CD4-positive, alpha-beta T cell treated with Interleukin-6 at 100 ng/mL for 8 hours (primary cell): ENCODE data around the gene TLE1.

ENCODE experiments used
- DNase-seq: peaks from one replicate; pipeline ENCODE4 v3.0.0-alpha.2; 2020; ENCODE audit warnings: mixed read lengths, low spot score

The TLE1 gene

DNA sequence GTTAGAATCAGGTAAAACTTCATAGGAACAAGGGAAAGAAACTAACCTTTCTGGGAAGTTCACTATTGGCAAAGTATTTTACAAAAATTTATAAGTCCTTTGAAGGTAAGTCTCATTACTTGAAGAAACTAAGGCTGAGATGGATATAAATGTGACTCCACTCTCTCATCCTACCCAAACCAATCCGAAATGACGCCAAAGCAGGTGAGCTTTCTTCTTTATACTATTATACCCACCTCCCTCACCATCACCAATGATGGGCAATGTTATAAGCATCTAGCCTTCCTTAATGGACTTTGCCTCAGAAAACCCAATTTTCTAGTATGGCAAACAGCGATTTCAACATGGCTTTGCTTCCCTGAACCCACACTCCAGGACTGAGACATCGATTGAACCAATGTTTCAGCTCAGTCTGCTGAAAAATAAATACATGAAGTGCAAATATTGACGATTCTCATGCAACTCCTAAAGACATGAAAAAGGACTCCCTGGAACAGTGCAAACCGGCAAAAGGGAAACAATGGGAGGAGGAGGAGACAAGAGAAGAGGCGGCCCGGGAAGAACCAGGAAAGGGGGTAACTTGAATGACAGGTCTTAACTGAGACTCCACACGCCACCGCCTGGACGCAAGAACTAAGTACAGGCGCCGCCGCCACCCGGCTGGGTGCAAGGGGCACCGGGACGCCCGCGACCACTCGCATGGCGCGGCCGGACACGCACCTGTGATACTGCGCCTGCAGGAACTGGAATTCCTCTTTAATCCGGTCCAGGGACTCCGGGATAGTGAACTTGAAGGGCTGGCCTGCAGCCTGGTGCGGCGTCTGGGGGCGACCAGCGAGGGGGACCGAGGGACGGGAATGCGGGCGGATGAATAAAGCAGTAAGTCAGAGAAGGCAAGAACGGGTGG, 2.5 kb downstream of the TLE1 start:
- no peak for DNase-seq

DNA sequence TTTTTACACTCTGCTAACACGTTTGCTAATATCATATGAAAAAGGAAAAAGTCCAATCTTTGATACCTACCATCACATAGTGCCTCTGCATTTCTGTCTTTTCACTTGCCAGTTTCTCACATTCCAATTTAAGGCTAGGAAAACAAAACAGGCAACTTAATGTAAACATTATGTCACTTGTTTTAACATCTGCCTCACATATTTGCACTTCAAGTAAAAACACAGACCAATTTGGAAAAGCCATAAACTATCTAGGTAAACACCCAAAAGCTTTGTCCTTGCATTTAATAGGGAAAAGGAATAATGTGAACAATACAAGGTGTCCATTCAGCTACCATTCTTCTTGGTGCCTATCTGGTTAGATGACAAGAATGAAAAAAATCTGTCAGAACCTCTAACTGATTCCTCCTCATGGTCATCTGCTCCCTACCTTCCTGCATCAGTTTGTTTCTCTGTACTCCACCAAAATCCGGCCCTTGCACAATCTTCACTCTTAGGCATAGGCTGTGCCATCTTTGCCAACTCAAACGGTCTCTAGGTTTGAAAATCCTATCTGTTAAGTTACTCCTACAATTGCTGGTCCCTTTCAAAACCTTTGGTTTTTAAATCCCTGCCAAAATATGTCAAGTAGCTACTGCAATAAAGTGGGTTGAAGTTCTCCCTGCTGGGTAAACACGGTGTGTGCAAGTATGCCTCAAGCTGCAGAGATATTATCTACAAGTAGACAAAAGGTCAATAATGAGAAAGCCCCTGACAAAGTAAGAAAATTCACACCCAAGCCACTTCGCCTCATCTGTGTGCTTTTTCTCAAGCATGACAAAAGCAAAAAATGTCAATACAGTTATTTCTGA, 3.4 kb downstream of the TLE1 start:
- DNase-seq: no peak

DNA sequence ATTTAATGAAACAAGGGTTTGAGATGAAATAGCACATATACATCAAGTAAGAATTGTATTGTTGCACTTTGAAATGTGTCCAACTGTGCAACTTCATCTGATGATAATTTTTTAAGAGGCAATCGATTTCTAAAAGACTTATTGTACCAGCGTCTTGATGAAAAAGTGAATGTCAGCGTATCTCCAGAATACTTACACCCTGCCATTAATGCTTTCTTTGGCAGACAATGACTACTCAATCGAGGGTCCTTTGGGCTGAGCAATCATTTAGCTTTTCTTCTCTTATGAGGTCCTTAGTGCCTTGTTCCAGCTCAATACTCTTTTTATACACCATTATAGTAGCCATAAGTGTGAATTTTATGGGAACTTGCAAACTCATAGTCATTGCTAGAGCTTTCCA, 4.7 kb downstream of the TLE1 start:
- DNase-seq: no peak

DNA sequence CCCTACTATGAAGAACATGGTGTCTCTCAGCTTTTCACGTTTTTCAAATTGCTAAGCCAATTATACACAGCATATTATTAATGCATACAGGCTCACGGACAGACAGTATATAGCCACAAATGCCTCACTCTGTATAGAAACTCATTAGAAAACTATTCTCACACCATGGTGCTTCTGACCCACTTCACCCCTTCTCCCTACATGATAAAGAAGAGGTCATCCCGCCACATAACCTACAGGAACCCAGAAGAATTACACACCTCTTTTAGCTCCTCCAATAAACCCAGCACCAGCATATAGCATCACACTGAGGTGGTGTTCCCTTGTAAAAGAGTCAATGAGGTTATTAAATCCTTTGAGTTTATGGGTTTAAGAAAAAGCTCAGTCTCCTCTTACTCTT, 5.6 kb downstream of the TLE1 start:
- DNase-seq: no peak

DNA sequence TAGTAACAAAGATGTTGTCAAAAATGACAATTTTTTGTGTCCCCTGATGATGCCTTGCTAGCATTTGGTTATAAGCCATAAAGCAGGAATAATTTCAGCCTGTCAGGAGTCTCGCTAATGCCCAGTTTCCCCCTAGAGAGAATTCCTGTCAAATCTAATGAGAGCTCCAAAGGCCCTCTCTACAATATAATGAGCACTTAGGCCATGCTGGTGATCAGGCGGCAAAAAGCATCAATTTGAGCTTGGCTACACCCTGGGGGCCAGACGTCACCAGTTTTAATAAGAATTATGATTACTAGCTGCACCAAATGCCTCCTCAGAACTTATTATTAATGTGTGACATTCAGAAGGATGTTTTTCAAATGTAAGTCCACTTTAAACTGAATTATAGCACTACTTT, 6.1 kb downstream of the TLE1 start:
- DNase-seq: no peak

DNA sequence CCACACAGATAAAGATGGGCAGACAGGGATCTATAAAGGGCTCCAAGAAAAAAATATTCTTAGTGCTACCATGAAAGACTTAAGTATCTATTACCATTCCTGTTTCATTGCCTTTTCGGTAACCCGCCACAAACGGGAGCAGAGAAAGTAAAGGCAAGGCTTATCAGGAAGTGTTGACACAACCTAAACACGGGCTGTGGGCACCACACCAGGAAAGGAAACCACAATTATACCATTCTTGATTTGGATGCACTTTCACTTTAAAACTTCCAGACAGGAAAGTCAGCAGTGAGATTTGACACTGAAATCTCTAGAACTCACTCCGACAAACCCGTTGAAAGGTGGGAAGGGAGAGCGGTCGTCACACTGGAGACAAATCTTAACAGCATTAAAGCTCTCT, 6.5 kb downstream of the TLE1 start:
- DNase-seq: no peak

DNA sequence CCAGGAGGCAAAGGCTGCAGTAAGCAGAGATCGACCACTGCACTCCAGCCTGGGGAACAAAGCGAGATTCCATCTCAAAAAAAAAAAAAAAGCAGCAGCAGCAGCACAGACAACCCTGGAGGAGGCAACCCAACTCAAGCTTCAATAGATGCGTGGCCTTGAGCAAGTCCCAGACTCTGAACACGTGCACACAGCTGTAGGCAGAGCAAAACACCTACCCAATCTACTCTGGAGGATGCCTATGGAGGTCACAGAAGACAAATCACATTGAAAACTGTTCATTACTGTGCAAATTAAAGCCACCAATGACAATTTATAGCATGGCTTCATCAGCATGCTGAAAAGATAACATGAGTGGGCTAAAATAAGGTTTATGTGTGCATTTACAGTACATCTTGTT, 7.2 kb downstream of the TLE1 start:
- no peak for DNase-seq

DNA sequence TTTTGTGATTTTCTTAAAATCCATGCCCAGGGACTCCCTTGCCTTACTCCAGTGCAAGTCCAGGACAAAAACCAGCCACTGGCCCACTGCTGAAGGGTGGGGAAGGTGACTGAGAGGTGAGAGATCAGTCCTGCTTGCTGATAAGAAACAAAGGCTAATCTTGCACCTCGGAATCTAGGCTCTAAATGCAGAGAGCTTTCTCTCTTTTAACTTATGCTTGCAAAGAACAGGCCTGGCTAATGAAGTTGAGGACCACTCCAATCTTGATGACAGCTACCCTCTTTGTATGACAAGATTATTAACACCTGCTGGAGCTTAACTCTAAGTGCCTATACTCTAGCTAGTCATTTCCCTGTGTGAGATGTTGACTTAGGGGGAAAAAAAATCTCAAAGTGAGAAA, 8.8 kb downstream of the TLE1 start:
- DNase-seq: no peak

DNA sequence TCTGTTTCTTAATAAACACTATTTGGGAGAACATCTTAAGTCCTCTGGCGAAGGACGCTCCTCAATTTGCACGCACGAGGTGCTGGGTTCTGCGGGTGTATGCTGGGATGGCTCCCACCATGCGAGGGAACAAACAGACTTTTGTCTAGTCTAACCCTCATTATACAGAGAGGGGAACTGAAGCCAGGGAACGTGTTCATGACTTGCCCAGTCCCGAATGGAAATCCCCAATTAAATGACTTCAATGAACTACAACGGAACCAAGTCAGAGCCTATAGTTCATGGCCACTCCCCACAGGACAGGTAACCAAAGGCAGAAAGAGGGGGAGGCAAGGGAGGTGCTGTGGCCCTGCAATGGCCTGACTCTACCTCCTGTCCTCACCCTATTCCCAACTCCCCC, 9.3 kb downstream of the TLE1 start:
- DNase-seq: no peak

DNA sequence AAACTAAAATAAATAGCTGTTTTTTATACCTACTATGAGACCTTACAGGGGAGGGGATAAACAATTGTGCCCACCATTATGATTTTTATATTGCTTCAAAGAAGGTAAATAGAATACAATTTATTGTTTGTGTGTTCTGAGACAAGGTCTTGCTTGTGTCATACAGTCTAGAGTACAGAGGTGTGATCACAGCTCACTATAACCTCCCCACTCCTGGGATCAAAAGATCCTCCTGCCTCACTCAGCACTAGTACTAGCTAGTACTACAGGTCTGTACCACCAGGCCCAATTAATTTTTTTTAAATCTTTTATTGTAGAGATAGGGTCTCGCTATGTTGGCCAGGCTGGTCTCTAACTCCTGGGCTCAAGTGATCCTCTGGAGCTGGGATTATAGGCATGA, 11.3 kb downstream of the TLE1 start:
- DNase-seq: no peak

DNA sequence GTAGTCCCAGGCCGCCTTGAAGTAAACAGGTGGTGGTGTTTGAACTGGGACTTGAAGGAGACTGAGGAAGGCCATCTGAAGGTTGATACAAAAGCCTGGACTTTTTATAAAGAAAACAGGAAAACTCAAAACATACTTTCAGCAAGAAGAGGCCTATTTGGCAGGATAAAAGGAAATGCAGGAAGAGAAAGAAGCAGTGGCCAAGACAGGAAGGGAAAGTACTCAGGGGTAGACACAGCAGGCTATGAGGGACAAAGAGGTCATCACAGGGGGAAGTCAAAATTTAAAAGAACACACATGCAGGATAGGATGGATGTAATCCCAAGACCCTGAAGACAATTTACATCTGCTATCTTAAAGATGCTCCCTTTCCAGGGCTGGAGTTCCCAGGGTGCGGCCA, 13.0 kb downstream of the TLE1 start:
- DNase-seq: no peak

DNA sequence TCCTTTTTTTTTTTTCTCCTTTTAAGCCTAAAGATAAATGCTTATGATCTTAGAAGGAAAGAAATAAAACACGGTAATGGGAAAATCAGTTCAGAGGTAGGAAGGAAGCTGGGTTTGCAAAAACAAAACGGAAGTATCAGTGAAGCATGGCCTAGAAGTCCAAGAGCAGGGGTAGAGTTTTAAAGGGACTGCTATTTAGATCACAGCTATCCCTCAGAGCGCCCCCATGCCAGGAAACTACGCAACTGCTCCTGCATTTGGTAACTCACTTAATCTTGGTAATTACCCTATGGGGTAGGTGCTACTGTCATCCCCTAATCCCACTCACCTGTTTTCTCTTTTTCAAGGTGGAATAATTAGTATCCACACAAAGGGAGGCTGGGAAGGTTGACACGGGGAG, 16.0 kb downstream of the TLE1 start:
- no peak for DNase-seq

DNA sequence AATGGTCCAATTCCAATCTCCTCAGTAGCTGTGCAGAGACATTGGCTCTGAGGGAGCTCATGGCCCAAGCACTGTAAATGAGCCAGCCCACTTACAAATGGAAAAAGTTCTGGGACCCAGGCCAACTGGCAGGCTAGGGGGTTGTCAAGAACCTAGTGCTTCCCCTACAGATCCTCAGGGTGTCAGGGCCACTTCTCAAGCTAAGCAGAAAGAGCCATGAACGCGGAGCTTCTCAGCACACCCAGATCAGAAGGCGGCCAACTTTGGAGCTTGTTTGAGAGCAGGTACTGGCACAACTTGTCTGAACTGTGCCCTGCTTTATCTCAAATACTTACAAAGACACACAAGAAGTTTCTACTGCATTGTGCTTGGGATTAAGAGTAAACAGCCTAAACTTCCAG, 17.5 kb downstream of the TLE1 start:
- no peak for DNase-seq

DNA sequence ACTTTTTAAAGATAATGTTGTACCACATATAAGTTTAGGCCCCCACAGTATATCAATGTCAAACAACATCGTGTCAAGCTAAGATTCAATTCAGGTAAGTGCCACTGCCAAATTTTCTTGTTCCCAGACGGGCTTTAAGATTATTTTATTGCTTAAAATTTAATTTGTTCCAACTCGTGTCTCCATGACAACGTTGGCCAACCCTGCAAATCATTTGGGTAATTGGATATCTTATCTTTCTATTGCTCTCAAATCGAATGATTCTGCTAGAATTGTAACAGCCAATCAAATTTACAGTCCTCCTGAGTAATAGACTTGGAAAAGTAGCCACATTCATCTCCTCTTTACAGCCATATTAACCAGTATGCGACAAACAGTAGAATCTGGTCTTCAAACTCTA, 19.5 kb downstream of the TLE1 start:
- DNase-seq: no peak

DNA sequence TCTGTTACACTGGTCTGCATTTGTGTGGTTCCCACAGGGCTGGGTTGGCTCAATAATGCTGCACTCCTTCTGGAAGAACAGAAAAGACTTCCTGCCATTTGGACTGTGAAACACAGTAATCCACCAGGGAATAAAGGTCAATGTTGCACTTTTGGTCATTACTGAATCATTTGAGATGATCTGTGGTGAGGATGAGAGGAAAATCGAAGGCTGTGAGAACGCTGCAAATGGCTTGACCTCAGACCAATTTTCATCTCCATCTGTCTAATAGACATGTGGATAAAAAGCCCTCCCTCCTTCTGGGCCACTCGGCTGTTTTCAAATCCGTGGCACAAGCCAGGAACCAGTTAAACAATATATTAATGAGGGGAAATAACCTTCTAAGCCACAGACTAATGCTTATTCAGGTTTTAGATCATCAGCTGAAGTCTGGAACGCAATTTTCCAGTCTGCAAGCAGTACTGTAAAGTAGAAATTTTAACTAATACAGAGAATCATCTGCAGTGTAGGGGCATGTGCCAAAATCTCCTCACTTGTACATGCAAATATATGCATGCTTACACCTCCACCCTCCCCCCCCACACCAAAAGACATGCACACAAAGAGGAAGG, 20.2 kb downstream of the TLE1 start:
- DNase-seq: no peak

DNA sequence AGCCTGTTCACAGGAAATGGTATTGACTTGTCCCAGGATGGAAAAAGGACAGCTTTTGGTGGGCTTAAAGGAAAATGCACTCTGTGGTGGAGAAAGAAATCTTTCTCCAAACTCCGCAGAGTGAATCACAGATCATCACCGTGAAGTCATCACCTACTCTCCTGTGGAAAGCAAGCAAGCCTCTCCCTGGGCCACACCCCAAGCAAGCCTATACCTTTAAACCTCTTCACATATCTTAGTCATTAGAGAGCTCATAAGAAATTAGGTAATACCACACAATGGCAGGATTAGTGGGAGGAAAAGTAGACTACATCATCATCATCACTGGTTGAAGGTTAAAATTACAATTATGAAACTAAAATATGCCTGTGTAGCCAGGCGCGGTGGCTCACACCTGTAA, 23.2 kb downstream of the TLE1 start:
- DNase-seq: no peak

DNA sequence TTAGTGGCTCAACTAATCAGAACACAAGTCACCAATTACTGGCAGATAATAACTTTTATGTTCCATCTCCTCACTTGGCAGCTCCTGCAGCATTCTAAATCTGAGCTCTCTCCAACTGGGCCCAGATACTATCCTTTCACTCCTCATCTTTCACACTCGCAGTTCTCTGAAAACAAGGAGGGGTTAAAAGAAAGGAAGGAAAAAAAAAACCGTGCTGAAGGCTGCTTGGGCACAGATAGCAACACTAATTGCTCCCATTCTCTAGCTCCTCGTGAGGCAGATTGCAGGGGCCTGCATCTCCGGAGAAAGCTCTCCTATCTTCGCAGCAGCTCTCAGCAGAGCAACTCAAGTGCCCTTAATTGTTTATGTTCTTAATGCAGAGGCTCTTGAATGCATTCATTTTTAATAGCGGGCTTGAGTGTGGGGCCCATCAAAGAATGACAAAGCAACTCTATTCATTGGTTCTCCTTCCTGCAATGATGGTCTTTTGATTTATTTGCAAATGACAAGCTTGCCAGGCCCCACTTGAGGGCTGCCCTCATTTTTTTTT, 23.9 kb downstream of the TLE1 start:
- no peak for DNase-seq

DNA sequence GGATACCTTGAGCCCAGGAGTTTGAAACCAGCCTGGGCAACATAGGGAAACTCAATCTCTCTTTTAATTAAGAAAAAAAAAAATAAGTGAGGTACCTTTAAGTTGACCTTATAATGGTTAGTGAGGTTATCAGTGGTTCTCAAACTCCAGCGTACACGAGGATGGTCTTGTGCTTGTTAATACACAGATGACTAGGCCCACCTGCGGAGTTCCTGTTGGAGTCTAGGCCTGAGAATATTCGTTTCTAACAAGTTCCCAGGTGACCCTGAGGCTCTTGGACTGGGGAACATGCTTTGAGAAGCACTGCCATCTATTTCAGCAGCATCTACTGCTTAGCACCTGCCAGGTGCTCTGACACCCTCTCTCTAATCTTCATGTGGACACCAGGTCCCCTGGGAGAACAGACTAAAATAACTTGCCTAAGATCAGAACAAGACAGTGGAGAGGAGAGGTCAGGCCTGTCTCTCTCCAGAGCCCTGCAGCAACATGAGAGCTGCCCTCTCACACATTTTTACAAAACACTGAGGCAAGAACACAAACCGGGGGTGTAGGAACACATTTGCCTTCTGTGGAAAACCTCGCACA, 24.6 kb downstream of the TLE1 start:
- no peak for DNase-seq

DNA sequence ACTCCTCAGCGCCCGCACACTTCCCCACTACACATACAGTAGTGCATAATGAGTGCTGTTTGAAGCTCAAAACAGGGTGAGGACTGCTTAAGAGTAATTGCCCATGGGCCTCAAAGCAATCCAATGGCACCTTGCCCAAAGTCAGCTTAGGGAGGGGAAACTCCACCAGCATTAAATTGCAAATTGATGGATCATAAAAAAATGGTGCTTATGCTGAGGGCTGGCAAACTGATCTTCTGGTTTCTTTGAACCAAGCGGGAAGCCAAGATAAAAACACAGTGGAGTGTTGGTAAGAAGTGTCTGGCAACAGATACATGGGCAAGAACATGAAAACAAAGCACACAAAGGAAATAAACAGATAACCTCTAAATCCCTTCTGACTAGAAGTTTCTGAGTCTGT, 28.0 kb downstream of the TLE1 start:
- no peak for DNase-seq

DNA sequence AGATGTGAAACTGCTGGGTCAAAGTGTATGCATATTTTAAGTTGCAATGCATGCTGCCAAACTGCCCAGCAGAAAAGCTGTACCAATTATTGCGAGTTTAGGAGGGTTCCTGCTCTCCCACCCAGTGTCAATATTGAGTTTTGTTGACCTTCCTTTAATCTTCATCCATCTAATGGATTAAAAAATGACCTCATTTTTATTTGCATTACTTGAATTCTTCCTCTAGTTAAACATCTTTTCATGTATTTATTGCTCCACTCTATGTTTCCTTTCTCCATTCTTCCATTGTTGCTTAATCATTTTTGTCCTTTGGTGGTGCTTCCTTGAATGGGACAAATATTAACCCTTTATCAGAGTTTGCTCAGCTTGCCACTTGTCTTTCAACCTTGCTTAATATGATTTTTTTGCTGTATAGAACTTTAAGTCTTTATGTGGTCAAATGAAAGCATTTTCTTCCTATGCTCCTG, 32.4 kb downstream of the TLE1 start:
- no peak for DNase-seq

DNA sequence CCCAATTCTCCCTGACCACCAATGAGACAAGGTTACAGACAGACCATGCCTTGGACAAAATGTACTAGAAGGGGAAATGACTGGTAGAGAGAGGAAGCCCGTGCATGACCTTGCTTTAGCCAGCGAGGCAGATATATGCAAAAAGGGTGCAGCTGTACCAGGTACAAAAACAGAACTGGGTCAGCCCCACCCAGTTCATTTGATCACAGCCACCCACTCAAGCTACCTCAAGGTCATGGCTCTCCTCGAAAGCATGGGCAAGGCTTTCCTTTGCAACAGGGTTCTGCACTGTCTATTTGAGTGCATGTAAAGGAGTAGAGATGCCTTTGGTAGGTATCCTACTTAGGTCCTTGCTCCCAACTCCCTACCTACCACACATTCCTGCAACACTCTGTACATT, 33.3 kb downstream of the TLE1 start:
- DNase-seq: no peak

DNA sequence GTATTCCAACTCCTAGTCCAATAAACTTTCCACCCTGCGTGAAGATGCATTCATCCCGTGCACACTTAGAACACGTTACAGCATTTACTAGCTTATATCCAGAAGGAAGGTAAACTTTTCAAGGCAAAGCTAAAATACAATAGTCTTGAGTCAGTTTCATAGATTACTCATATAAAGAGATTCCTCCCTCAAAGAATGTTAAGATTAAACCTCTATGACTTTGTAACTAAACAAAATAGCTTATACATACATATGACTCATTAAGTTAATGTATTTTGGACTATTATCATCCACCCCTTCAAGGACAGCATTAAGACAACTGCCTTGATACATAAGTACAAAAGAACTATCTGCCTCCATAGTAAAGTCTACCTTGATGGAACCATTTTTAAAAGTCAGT, 36.1 kb downstream of the TLE1 start:
- DNase-seq: no peak
